GM19238 (cell line): ENCODE measurements around the gene TEKT1.

Source experiments
- DNase-seq: peaks from one replicate; pipeline ENCODE4 v3.0.0; 2011; ENCODE audit warnings: low spot score; ENCODE audit not compliant: insufficient read length

The TEKT1 gene

GRCh38 chr17:6761779-6762178, 69.8 kb downstream of the TEKT1 start:
- DNase-seq, result no peak

- DNase-seq, result no peak
Measured at GRCh38 chr17:6757747-6758146, 73.8 kb downstream of the TEKT1 start.

- no peak for DNase-seq
Measured at GRCh38 chr17:6756425-6757031, 75.0 kb downstream of the TEKT1 start.

GRCh38 chr17:6755731-6756184, 75.8 kb downstream of the TEKT1 start, which contains the start of gene XAF1:
Gene XAF1, plus strand, starts transcription at chr17:6756046. Its CDS starts 33 bp downstream, at chr17:6756079.
- DNase-seq, result no peak

GRCh38 chr17:6755281-6755680, 76.2 kb downstream of the TEKT1 start:
- no peak for DNase-seq

- no peak for DNase-seq
Measured at GRCh38 chr17:6753546-6753945, 78.0 kb downstream of the TEKT1 start.

DNA sequence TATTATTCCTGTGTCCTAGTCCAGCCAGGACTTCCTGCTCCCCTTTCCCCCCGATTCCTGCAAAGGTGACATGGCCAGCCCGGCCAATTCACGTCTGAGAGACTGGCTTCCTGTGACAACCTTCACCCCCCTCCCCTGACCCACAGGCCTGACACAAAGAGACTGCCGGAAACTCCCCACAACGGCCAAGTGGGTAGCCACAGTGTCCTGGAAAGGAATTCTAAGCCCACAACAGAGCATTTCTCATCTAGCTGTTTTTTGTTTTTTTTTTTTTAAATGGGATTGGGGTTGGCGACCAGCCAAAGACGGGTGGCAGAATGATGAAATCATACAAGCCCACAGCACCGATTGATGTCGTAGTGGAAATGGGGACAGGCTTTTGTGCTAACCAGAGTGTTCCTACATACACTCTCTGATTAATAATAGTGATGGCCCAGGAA, 78.5 kb downstream of the TEKT1 start:
- DNase-seq, result peak; percentile 49

DNA sequence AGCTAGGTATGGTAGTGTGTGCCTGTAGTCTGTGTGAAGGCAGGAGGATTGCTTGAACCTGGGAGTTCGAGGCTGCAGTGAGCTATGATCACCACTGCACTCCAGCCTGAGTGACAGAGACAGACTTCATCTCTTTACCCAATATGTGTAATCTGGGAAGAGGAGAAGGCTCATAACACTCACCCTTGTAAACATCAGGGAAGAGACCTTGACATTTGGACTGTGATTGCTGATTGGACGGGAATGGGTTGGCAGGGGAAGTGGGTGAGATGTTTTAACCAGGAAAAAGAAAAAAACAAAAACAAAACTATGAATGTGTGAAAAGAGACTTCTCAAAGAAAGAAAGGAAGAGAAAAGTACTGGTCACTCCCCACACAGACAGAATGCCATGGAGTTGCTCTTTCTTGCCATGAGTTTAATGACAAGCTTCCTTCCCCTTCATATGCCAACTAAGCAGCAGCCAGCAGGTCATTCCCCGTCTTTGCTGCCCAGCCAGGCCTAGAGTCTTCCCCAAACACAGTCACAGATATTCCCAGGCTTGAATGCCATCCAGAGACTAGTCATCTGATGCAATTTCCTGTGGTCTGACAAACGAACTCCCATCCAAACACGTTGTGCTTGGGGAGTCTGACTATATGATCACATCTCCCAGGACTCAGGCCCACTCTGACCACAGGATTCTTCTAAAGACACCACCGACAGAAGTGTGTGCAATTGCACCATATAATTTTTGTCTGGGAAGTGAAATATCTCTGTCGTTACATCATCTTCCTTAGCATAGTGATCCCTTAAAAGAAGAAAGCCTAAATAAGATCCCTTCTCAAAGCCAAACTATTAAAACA, 79.2 kb downstream of the TEKT1 start:
- DNase-seq, result no peak

DNA sequence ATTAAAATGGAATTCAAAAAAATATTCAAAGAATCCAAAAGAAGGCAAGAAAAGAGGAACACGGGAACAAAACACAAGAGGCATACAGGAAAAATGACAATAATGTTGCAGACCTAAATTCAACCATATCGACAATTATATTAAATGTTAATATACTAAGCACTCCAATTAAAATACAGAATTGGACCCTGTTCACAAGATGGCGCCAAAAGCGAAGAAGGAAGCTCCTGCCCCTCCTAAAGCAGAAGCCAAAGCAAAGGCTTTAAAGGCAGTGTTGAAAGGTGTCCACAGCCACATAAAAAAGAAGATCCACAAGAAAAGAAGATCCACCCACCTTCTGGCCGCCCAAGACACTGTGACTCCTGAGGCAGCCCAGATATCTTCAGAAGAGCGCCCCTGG, 82.0 kb downstream of the TEKT1 start:
- no peak for DNase-seq

GRCh38 chr17:6748617-6749016, 82.9 kb downstream of the TEKT1 start:
- no peak for DNase-seq
